CD14-positive monocyte (primary cell): ENCODE results near the gene RPS2. TPM values are rescaled to one million over a fixed set of nuclear protein-coding genes. Genes with fewer than 3 reads are reported as not detected.
A peak's percentile ranks its signal among the peaks of the same experiment; 100 is the strongest.

ENCODE experiments used
- DNase-seq, 3 donors: peaks; one replicate each; pipeline ENCODE4 v3.0.0-alpha.2; 2011 to 2022
- H2AFZ ChIP-seq: 2 replicates; pipeline ENCODE4 v1.6.0; 2012; ENCODE audit warnings: mild to moderate bottlenecking, low read depth, low read length, inconsistent platforms; ENCODE audit not compliant: insufficient read depth, poor library complexity, severe bottlenecking
- H3K27ac ChIP-seq, 2 donors: 1 replicate in 1 of 2; 2 replicates in 1 of 2; pipeline ENCODE4 v1.5.1; 2012 to 2013; ENCODE audit warnings: low read length in 2 of 2, control low read depth in 1 of 2, inconsistent platforms in 1 of 2, low read depth in 1 of 2, mild to moderate bottlenecking in 1 of 2
- H3K27me3 ChIP-seq, 2 donors: one replicate each; pipeline versions ENCODE4 v1.6.0 to v1.6.1; 2011 to 2013; ENCODE audit warnings: low read length in 2 of 2; ENCODE audit not compliant: control insufficient read depth in 2 of 2, insufficient read depth in 2 of 2
- H3K36me3 ChIP-seq, 2 donors: replicated peaks in 1 of 2; 1 replicate in 1 of 2; 2 replicates in 1 of 2; pipeline versions ENCODE4 v1.5.1 to v1.6.1; 2012 to 2013; ENCODE audit warnings: low read length in 2 of 2, control low read depth in 1 of 2, inconsistent platforms in 1 of 2, mild to moderate bottlenecking in 1 of 2; ENCODE audit not compliant: insufficient read depth in 2 of 2, control insufficient read depth in 1 of 2
- H3K4me1 ChIP-seq, 2 donors: 1 replicate in 1 of 2; 2 replicates in 1 of 2; pipeline versions ENCODE4 v1.5.1 to v1.6.1; 2012 to 2013; ENCODE audit warnings: low read length in 2 of 2, control low read depth in 1 of 2, inconsistent platforms in 1 of 2, mild to moderate bottlenecking in 1 of 2, moderate library complexity in 1 of 2; ENCODE audit not compliant: insufficient read depth in 2 of 2, control insufficient read depth in 1 of 2
- H3K4me2 ChIP-seq: replicated peaks from 2 replicates; pipeline ENCODE3; 2012; ENCODE audit warnings: low read length, moderate library complexity, mild to moderate bottlenecking; ENCODE audit not compliant: poor library complexity, severe bottlenecking; ENCODE audit errors: extremely low read depth
- H3K4me3 ChIP-seq, 3 experiments: fragments of 200-600 bp in 1 of 3; sonication (generic) in 1 of 3; replicated peaks in 1 of 3; 1 replicate in 2 of 3; 2 replicates in 1 of 3; pipeline ENCODE4 v1.5.1; 2011 to 2013; ENCODE audit warnings: low read length in 3 of 3, mild to moderate bottlenecking in 3 of 3, control low read depth in 2 of 3, low read depth in 2 of 3, inconsistent platforms in 1 of 3, moderate library complexity in 1 of 3
- H3K79me2 ChIP-seq: 2 replicates; pipeline ENCODE4 v1.6.0; 2012; ENCODE audit warnings: mild to moderate bottlenecking, control low read depth, inconsistent platforms, low read length, moderate library complexity; ENCODE audit not compliant: insufficient read depth
- H3K9ac ChIP-seq: 2 replicates; pipeline ENCODE4 v1.6.0; 2017; ENCODE audit warnings: low read length, mild to moderate bottlenecking; ENCODE audit not compliant: insufficient read depth, poor library complexity, severe bottlenecking
- H3K9me3 ChIP-seq, 2 donors: replicated peaks in 1 of 2; 1 replicate in 1 of 2; 2 replicates in 1 of 2; pipeline versions ENCODE4 v1.5.1 to v1.6.1; 2012 to 2013; ENCODE audit warnings: low read length in 2 of 2, control low read depth in 1 of 2; ENCODE audit not compliant: control insufficient read depth in 1 of 2, insufficient read depth in 1 of 2
- H4K20me1 ChIP-seq: 2 replicates; pipeline ENCODE4 v1.6.0; 2012; ENCODE audit warnings: mild to moderate bottlenecking, low read length, control low read depth, moderate library complexity; ENCODE audit not compliant: insufficient read depth
- H3K27ac Mint-ChIP-seq, 7 donors: one replicate each; pipeline ENCODE4 v1.8.0; 2020; ENCODE audit warnings: mild to moderate bottlenecking in 7 of 7, mixed read lengths in 7 of 7, moderate library complexity in 6 of 7, inconsistent platforms in 2 of 7
- H3K27me3 Mint-ChIP-seq, 3 donors: one replicate each; pipeline ENCODE4 v1.8.0; 2021 to 2022; ENCODE audit warnings: low read depth in 3 of 3, mild to moderate bottlenecking in 3 of 3, mixed read lengths in 3 of 3, moderate library complexity in 3 of 3, inconsistent platforms in 1 of 3
- H3K36me3 Mint-ChIP-seq, 2 donors: one replicate each; pipeline ENCODE4 v1.8.0; 2020; ENCODE audit warnings: mixed read lengths in 2 of 2, inconsistent platforms in 1 of 2, mild to moderate bottlenecking in 1 of 2
- H3K4me1 Mint-ChIP-seq: one replicate; pipeline ENCODE4 v1.8.0; 2020; ENCODE audit warnings: mild to moderate bottlenecking, mixed read lengths
- H3K4me3 Mint-ChIP-seq, 2 donors: one replicate each; pipeline ENCODE4 v1.8.0; 2020; ENCODE audit warnings: mild to moderate bottlenecking in 2 of 2, mixed read lengths in 2 of 2, moderate library complexity in 1 of 2
- H3K9me3 Mint-ChIP-seq, 7 donors: one replicate each; pipeline ENCODE4 v1.8.0; 2020 to 2022; ENCODE audit warnings: mixed read lengths in 7 of 7, mild to moderate bottlenecking in 6 of 7, moderate library complexity in 6 of 7, inconsistent platforms in 2 of 7
- WGBS: methylation state at CpG from one replicate; pipeline ENCODE4 v1.1.5; 2013; ENCODE audit warnings: missing lambda C conversion rate; ENCODE audit not compliant: insufficient coverage; 5-methylcytosine and 5-hydroxymethylcytosine counted together
- intact Hi-C, 2 donors: fragments of 100-400 bp; cut with micrococcal nuclease; formaldehyde crosslinking; loops; one replicate each; pipeline versions ENCODE4 v1.15.0 to v1.15.1; 2023
- polyA plus RNA-seq, 3 donors: library from polyadenylated mRNA; depleted of rRNA in 1 of 3; unstranded in 2 of 3; stranded (reverse) in 1 of 3; fragments of 300-500 nt in 2 of 3; fragments of >200 nt in 1 of 3; fragmentation: Illumina TruSeq in 2 of 3; gene quantifications; 1 replicate in 2 of 3; 2 replicates in 1 of 3; pipeline ENCODE4 v1.2.3, GENCODE V29; 2012 to 2021
- TF ChIP-seq, protein P1 (sequence below): fragments of 200-600 bp; IDR thresholded peaks from one replicate; pipeline ENCODE4 v1.8.0; 2022; ENCODE audit warnings: antibody characterized with exemption, mild to moderate bottlenecking

Gene RPS2
- polyA plus RNA-seq, 3 donors = 1,849 to 2,136 (median 1,893) TPM

DNA sequence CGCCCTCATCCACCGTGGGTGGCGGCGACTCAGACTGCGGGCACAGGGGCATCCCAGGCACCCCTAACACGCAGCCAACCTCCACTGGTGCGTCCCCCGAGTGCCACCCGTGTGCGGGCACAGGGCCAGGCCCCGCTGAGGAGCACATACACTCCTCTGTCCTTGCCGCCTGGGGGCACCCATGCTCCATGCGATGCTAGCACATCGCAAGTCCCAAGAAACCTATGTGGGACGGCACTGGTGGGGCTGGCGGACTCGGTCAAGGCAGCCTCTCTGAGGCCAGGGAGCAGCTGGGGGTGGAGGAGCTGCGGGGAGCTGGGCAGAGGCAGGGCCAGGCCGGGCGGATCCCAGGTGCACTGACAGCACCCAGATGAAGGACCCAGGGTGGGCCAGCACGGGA lies 41.0 kb upstream of the RPS2 start:
- Histone ChIP-seq H3K36me3 (peaks cover 26 to 29% of the 10 kb centered on the region in 2 donors), H3K27me3 (no peaks in the 10 kb centered on the region), H3K27ac (no peak overlapping the region), H3K4me3 (no peak overlapping the region), H3K79me2 (peaks cover 60% of the 10 kb centered on the region), H2AFZ (no peak overlapping the region), H3K4me2 (no peak overlapping the region), H3K4me1 (peaks cover 38 to 64% of the 10 kb centered on the region in 2 donors), H4K20me1 (peaks cover 67% of the 10 kb centered on the region), H3K9me3 (no peaks in the 10 kb centered on the region), H3K9ac (no peak overlapping the region)
- H3K4me3 Mint-ChIP-seq = no peak overlapping the region
- WGBS = 34% methylated on average over 20 of the region's 21 CpGs
- H3K27me3 Mint-ChIP-seq = peaks cover 0 to 1% (median 0%) of the 10 kb centered on the region in 3 donors
- H3K36me3 Mint-ChIP-seq = peaks cover 20 to 29% of the 10 kb centered on the region in 2 donors
- TF ChIP-seq, protein P1, sequence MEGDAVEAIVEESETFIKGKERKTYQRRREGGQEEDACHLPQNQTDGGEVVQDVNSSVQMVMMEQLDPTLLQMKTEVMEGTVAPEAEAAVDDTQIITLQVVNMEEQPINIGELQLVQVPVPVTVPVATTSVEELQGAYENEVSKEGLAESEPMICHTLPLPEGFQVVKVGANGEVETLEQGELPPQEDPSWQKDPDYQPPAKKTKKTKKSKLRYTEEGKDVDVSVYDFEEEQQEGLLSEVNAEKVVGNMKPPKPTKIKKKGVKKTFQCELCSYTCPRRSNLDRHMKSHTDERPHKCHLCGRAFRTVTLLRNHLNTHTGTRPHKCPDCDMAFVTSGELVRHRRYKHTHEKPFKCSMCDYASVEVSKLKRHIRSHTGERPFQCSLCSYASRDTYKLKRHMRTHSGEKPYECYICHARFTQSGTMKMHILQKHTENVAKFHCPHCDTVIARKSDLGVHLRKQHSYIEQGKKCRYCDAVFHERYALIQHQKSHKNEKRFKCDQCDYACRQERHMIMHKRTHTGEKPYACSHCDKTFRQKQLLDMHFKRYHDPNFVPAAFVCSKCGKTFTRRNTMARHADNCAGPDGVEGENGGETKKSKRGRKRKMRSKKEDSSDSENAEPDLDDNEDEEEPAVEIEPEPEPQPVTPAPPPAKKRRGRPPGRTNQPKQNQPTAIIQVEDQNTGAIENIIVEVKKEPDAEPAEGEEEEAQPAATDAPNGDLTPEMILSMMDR = peak; percentile 65
- intact Hi-C loops = loop anchor here (5.0 to 10.0 kb wide), 4 partner anchors 42 to 249 kb away; partner anchors contain the start of genes ECI1 (in 1 of the 2), NTHL1 (in 1 of the 2) and TSC2 (in 1 of the 2)
- H3K9me3 Mint-ChIP-seq = peaks cover 0 to 2% (median 0%) of the 10 kb centered on the region in 7 donors
- peak in 2 of 3 donors; percentile 33 to 41 for DNase-seq
- H3K4me1 Mint-ChIP-seq = peaks cover 50% of the 10 kb centered on the region
- H3K27ac Mint-ChIP-seq = peak overlapping the region in 1 of 7 donors; percentile 23

DNA sequence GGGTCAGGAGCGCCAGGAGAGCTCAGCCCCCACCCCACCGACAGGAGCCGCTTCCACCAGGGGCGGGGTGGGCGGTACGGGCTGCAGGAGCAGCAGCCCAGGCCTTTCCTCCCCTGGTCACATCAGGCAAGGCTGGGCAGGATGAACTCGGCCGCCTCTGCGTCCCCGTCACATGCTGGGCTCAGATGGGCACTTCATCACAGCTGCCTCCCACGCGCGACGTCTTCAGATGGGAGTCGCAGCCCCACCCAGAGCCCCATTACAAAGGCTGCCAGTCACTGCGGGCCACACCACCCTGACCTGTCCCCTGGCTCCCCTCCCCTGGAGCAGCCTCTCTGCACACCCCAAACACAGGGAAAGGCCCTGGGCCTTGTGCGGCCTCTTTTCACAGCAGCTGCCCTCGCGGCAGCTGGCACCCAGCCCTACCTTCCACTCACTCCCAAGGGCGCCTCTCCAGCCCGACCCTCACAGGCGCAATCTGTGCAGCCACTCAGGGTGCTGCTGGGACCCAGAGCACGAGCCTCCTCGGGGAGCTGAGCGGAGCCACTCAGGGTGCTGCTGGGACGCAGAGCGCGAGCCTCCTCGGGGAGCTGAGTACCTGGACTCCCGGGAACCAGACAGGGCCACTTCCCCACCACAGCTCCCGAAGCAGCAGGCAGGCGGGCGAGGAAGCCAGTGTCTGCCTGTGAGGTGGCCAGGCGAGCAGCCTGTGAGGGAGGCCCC lies 40.3 kb upstream of the RPS2 start:
- Mint-ChIP-seq H3K4me3 (no peak overlapping the region), H3K9me3 (peaks cover 0 to 2% (median 0%) of the 10 kb centered on the region in 7 donors), H3K36me3 (peaks cover 21 to 36% of the 10 kb centered on the region in 2 donors), H3K4me1 (peaks cover 43% of the 10 kb centered on the region), H3K27ac (peak overlapping the region in 1 of 7 donors; percentile 50), H3K27me3 (peaks cover 0 to 1% (median 0%) of the 10 kb centered on the region in 3 donors)
- peaks cover 31 to 35% of the 10 kb centered on the region in 2 donors for H3K36me3 ChIP-seq
- no peak overlapping the region for H3K27ac ChIP-seq
- H3K4me2 ChIP-seq = no peak overlapping the region
- peaks cover 67% of the 10 kb centered on the region for H4K20me1 ChIP-seq
- no peak overlapping the region for H2AFZ ChIP-seq
- H3K4me3 ChIP-seq = no peak overlapping the region
- no peak for DNase-seq
- peaks cover 31 to 57% of the 10 kb centered on the region in 2 donors for H3K4me1 ChIP-seq
- no peaks in the 10 kb centered on the region for H3K27me3 ChIP-seq
- TF ChIP-seq, protein P1 = no peak
- 69% methylated on average over 34 of the region's 34 CpGs for WGBS
- H3K9me3 ChIP-seq = no peaks in the 10 kb centered on the region
- H3K9ac ChIP-seq = no peak overlapping the region
- intact Hi-C loops = loop anchor here (5.0 to 10.0 kb wide), 4 partner anchors 42 to 250 kb away; partner anchors contain the start of genes ECI1 (in 1 of the 2), NTHL1 (in 1 of the 2) and TSC2 (in 1 of the 2)
- H3K79me2 ChIP-seq = peaks cover 60% of the 10 kb centered on the region
